Activated CD4-positive, alpha-beta T cell treated with anti-CD3 and anti-CD28 coated beads for 48 hours (primary cell): ENCODE data around the gene PCBP3.
"Not testable (repeated sequence)": the region's sequence is repeated elsewhere in the genome, so short reads cannot be mapped to it uniquely, and the experiment has no call there.

Source experiments
- DNase-seq: peaks from one replicate; pipeline ENCODE4 v3.0.0-alpha.2; 2020

PCBP3 gene

GRCh38 chr21:45938811-45939520 lies 295.4 kb downstream of the PCBP3 start:
- DNase-seq: no peak

GRCh38 chr21:45939521-45940045 lies 296.1 kb downstream of the PCBP3 start:
- no peak for DNase-seq

- no peak for DNase-seq
Observed at GRCh38 chr21:45940091-45940490, 296.6 kb downstream of the PCBP3 start.

GRCh38 chr21:45940621-45941337 lies 297.3 kb downstream of the PCBP3 start:
- no peak for DNase-seq

- no peak for DNase-seq
Observed at GRCh38 chr21:45941338-45941710, 297.8 kb downstream of the PCBP3 start.

- no peak for DNase-seq
Observed at GRCh38 chr21:45941717-45942546, 298.4 kb downstream of the PCBP3 start.

GRCh38 chr21:45942755-45943629 lies 299.5 kb downstream of the PCBP3 start:
- no peak for DNase-seq

- DNase-seq: no peak
Observed at GRCh38 chr21:45943630-45944540, 300.4 kb downstream of the PCBP3 start.

- DNase-seq: no peak
Observed at GRCh38 chr21:45944601-45945000, 301.1 kb downstream of the PCBP3 start.

- no peak for DNase-seq
Observed at GRCh38 chr21:45945066-45945867, 301.7 kb downstream of the PCBP3 start.

- DNase-seq: no peak
Observed at GRCh38 chr21:45945868-45946210, 302.3 kb downstream of the PCBP3 start.

- no peak for DNase-seq
Observed at GRCh38 chr21:45947296-45947695, 303.8 kb downstream of the PCBP3 start.

GRCh38 chr21:45947716-45948255 lies 304.3 kb downstream of the PCBP3 start:
- DNase-seq: no peak

- no peak for DNase-seq
Observed at GRCh38 chr21:45948576-45949141, 305.1 kb downstream of the PCBP3 start.

- DNase-seq: no peak
Observed at GRCh38 chr21:45949928-45950739, 306.6 kb downstream of the PCBP3 start.

GRCh38 chr21:45950740-45951515 lies 307.4 kb downstream of the PCBP3 start:
- DNase-seq: no peak

- no peak for DNase-seq
Observed at GRCh38 chr21:45951676-45952075, 308.2 kb downstream of the PCBP3 start.

GRCh38 chr21:45952527-45952926 lies 309.0 kb downstream of the PCBP3 start:
- DNase-seq: not testable (repeated sequence)
